Caco-2 (cell line): ENCODE data around the gene ZDHHC14. TPM values are rescaled to one million over a fixed set of nuclear protein-coding genes. Genes with fewer than 3 reads are reported as not detected.

Source experiments
- BruUV-seq: library from RNA; stranded (reverse); fragments of 400-500 nt; replicated peaks from 2 replicates; lab custom pipeline; 2021; lab: Mats Ljungman, UMichigan
- CTCF ChIA-PET: fragments of 300-600 bp; sonication (Branson Sonifier 250); formaldehyde crosslinking; loops from one replicate; lab custom pipeline; 2022; ENCODE audit warnings: antibody characterized with exemption; lab: Charles Lee
- POLR2A ChIA-PET: fragments of 300-600 bp; sonication (Branson Sonifier 250); formaldehyde crosslinking; loops from one replicate; lab custom pipeline; 2022; ENCODE audit warnings: antibody characterized with exemption; lab: Charles Lee
- DNase-seq, 2 experiments: peaks; one replicate each; pipeline versions ENCODE4 v3.0.0 to v3.0.0-alpha.2; 2020 to 2022
- H3K27me3 ChIP-seq: replicated peaks from 2 replicates; pipeline ENCODE4 v1.6.0; 2011; ENCODE audit warnings: low read length; ENCODE audit not compliant: control insufficient read depth, insufficient read depth
- H3K36me3 ChIP-seq: 2 replicates; pipeline ENCODE4 v1.5.1; 2011; ENCODE audit warnings: low read length; ENCODE audit not compliant: control insufficient read depth, insufficient read depth
- H3K4me1 ChIP-seq: fragments of 250-450 bp; sonication (Bioruptor Pico); 2 replicates; pipeline ENCODE4 v1.5.1; 2020; ENCODE audit warnings: mild to moderate bottlenecking
- H3K4me3 ChIP-seq: 2 replicates; pipeline ENCODE4 v1.5.1; 2011; ENCODE audit warnings: low read depth, mild to moderate bottlenecking, control low read depth, low read length
- H3K9me3 ChIP-seq: fragments of 250-450 bp; sonication (Bioruptor Pico); 2 replicates; pipeline ENCODE4 v1.5.1; 2020; ENCODE audit warnings: mild to moderate bottlenecking, moderate library complexity
- H3K27ac Mint-ChIP-seq: one replicate; pipeline ENCODE4 v1.8.0; 2022; ENCODE audit warnings: mixed read lengths; ENCODE audit not compliant: unreplicated experiment
- H3K27me3 Mint-ChIP-seq: one replicate; pipeline ENCODE4 v1.8.0; 2022; ENCODE audit warnings: mixed read lengths; ENCODE audit not compliant: insufficient read depth, unreplicated experiment
- H3K36me3 Mint-ChIP-seq: one replicate; pipeline ENCODE4 v1.8.0; 2022; ENCODE audit warnings: mild to moderate bottlenecking, mixed read lengths; ENCODE audit not compliant: insufficient read depth, unreplicated experiment
- H3K4me1 Mint-ChIP-seq: one replicate; pipeline ENCODE4 v1.8.0; 2022; ENCODE audit warnings: low read depth, mixed read lengths; ENCODE audit not compliant: unreplicated experiment
- H3K4me3 Mint-ChIP-seq: one replicate; pipeline ENCODE4 v1.8.0; 2022; ENCODE audit warnings: mild to moderate bottlenecking, moderate library complexity, mixed read lengths; ENCODE audit not compliant: unreplicated experiment
- H3K9me3 Mint-ChIP-seq: one replicate; pipeline ENCODE4 v1.8.0; 2022; ENCODE audit warnings: mixed read lengths; ENCODE audit not compliant: unreplicated experiment
- CTCF ChIP-seq, 2 experiments: fragments of 200-600 bp in 1 of 2; IDR thresholded peaks; 1 replicate in 1 of 2; 2 replicates in 1 of 2; pipeline versions ENCODE4 v1.5.1 to v1.8.0; 2011 to 2022; ENCODE audit warnings: antibody characterized with exemption in 1 of 2, control low read depth in 1 of 2, inconsistent platforms in 1 of 2, low read depth in 1 of 2, low read length in 1 of 2, mild to moderate bottlenecking in 1 of 2, moderate library complexity in 1 of 2; ENCODE audit not compliant: insufficient read depth in 1 of 2, severe bottlenecking in 1 of 2, unreplicated experiment in 1 of 2
- intact Hi-C: fragments of 100-400 bp; cut with micrococcal nuclease; formaldehyde crosslinking; loops from one replicate; pipeline ENCODE4 v1.10.0; 2022; ENCODE audit not compliant: unreplicated experiment
- total RNA-seq: library from RNA; stranded (reverse); gene quantifications from 2 replicates; pipeline ENCODE4 v1.2.3, GENCODE V29; 2022

The ZDHHC14 gene
- total RNA-seq, 1 experiment from 2014 or later, result 22.1 TPM

- no peaks in the 10 kb centered on the region for H3K27me3 Mint-ChIP-seq
- ChIA-PET POLR2A (no interaction called here), CTCF (interaction anchor here (0.6 kb wide), 1 partner anchor 9 kb away, joined by 4 read pairs; no protein-coding TSS in a partner anchor)
- Histone ChIP-seq H3K9me3 (no peaks in the 10 kb centered on the region), H3K27me3 (no peaks in the 10 kb centered on the region), H3K36me3 (0 out of 2 replicates have a peak, but pooled peaks cover 2% of the 10 kb centered on the region), H3K4me3 (no peak overlapping the region), H3K4me1 (no peaks in the 10 kb centered on the region)
- no peak overlapping the region for H3K27ac Mint-ChIP-seq
- intact Hi-C loops, result no loop called here
- BruUV-seq, result no TSS peak
- no peak overlapping the region for H3K4me3 Mint-ChIP-seq
- peaks cover 12% of the 10 kb centered on the region for H3K4me1 Mint-ChIP-seq
- no peak for DNase-seq
- H3K36me3 Mint-ChIP-seq, result peaks cover 21% of the 10 kb centered on the region
- TF ChIP-seq CTCF (IDR thresholded peaks at IDR 0.05; ENCODE audit: insufficient read depth in 1 of 2, low read depth in 1 of 2, low read length in 1 of 2, severe bottlenecking in 1 of 2, unreplicated experiment in 1 of 2), result no peak
- H3K9me3 Mint-ChIP-seq, result no peaks in the 10 kb centered on the region
Observed at GRCh38 chr6:157611406-157611805, 230.4 kb downstream of the ZDHHC14 start.

- Mint-ChIP-seq H3K36me3 (peaks cover 21% of the 10 kb centered on the region), H3K9me3 (no peaks in the 10 kb centered on the region), H3K27ac (peak overlapping the region; percentile 52), H3K4me1 (peaks cover 4% of the 10 kb centered on the region), H3K4me3 (no peak overlapping the region), H3K27me3 (no peaks in the 10 kb centered on the region)
- H3K27me3 ChIP-seq, result no peaks in the 10 kb centered on the region
- TF ChIP-seq CTCF (IDR thresholded peaks at IDR 0.05; ENCODE audit: insufficient read depth in 1 of 2, low read depth in 1 of 2, low read length in 1 of 2, severe bottlenecking in 1 of 2, unreplicated experiment in 1 of 2), result no peak
- 0 out of 2 replicates have a peak, but pooled peaks cover 2% of the 10 kb centered on the region for H3K36me3 ChIP-seq
- ChIA-PET POLR2A (interaction anchor here (0.7 kb wide), 1 partner anchor 298 kb away, joined by 3 read pairs; no protein-coding TSS in a partner anchor), CTCF (interaction anchor here (1.6 kb wide), 1 partner anchor 19 kb away, joined by 5 read pairs; no protein-coding TSS in a partner anchor)
- intact Hi-C loops, result no loop called here
- BruUV-seq, result no TSS peak
- H3K4me1 ChIP-seq, result no peaks in the 10 kb centered on the region
- no peaks in the 10 kb centered on the region for H3K9me3 ChIP-seq
- H3K4me3 ChIP-seq, result no peak overlapping the region
- DNase-seq, result no peak
Observed at GRCh38 chr6:157613011-157613522, 232.1 kb downstream of the ZDHHC14 start.

GRCh38 chr6:157614026-157614568 is 233.1 kb downstream of the ZDHHC14 start:
- Mint-ChIP-seq H3K27me3 (no peaks in the 10 kb centered on the region), H3K27ac (peak overlapping the region; percentile 52), H3K4me1 (no peaks in the 10 kb centered on the region), H3K36me3 (peaks cover 25% of the 10 kb centered on the region), H3K4me3 (no peak overlapping the region), H3K9me3 (no peaks in the 10 kb centered on the region)
- Histone ChIP-seq H3K4me3 (no peak overlapping the region), H3K4me1 (no peaks in the 10 kb centered on the region), H3K27me3 (no peaks in the 10 kb centered on the region), H3K36me3 (no peaks in the 10 kb centered on the region), H3K9me3 (no peaks in the 10 kb centered on the region)
- CTCF ChIA-PET, result interaction anchor here (0.6 to 1.6 kb wide), 5 partner anchors 15 to 299 kb away, joined by 3 to 12 read pairs (median 5); no protein-coding TSS in a partner anchor
- BruUV-seq, result no TSS peak
- no peak for TF ChIP-seq CTCF (IDR thresholded peaks at IDR 0.05; ENCODE audit: insufficient read depth in 1 of 2, low read depth in 1 of 2, low read length in 1 of 2, severe bottlenecking in 1 of 2, unreplicated experiment in 1 of 2)
- no peak for DNase-seq
- intact Hi-C loops, result loop anchor here (1.0 kb wide), 1 partner anchor 300 kb away; no protein-coding TSS in a partner anchor
- POLR2A ChIA-PET, result no interaction called here
